Measurements from ENCODE around the gene ZNF134. TPM values are rescaled to one million over a fixed set of nuclear protein-coding genes. Genes with fewer than 3 reads are reported as not detected.

Gene ZNF134
- total RNA-seq (2014; rRNA removed; shearing (Covaris generic)) = 16.8 and 26.1 TPM in 2 replicates

DNA sequence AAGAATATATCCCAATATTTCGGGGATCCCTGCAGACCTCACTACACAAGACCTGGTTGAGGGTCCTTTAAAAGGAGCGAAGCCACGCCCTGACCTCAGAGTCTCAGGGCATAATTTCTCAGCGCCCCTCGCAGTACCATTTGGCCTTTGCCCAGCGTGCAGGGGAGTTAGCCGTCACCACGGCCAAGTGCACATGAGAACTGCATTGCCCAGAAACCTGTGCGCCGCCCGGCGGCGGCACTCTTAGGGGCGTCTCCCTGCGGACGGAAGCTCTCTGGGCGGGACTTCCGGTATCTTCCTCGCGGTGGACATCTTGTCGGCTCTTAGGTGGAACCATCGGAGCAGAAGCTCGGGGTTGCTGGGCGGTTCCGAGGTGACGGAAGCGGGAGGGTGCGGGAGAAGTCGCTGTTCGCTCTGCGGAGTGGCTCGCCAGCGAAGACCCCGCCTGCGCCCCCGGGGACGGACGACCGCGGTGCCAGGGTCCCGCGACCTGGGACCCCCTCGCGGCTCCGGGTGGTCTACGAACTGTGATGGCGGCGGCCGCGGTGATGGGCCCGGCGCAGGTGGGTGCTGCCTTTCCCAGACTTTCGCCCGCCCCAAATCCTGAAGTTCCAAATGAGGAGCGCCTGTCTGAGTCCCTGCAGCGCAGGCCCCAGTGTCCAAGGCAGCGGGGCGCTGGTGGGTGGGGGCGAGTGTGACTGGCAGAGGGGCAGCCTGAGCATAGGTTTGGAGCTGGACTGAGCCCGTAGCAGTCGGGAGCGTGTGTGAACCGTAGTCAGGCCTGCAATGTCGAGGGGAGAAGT lies at the start of gene ZNF134:
Gene ZNF134, plus strand, starts transcription at position 302 of the 803 bp plus-strand sequence. CDS start 5,227 bp downstream, outside the sequence.
- peak; percentile 87 for DNase-seq (ENCODE audit: low spot score)

DNA sequence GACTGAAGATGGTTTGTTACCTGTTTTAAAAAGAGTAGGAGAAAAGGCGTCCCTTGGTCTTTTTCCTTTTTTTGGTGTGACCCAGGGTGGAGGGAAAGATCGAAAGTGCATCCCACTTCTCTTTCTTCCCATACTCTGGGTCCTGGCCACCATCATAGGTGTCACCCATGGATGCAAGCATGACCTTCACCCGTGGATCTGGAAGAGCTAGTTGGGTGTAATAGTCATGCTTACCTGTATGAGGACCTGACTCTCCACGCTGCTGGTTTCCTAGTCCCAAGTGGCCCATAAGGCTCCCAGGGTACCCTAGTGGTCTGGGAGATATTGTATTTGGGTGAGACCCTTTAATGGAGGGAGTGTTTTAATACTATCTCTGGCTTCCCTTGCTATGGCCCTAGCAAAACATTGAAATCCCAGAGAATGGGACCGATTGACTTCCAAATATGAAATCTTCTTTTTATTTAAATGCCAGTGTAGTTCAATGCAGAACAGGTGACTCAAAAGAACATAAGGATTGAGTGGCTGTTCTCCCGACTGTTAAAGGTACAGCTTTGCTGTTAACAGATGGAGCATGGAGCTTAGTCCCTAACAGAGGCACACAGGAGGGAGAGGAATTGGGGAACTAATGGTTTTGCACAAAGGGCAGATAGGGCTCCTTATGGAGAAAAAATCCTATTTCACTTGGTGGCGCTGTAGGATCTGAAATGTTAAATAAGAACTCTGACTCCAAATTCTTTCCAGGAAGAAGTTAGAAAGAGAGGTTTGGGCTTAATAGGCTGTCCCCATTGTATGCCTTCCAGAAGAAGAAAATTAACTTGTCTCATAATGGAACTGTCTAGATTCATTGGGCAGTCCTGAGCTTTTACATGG lies 47.4 kb upstream of the ZNF134 start:
- peak; percentile 36 for DNase-seq (ENCODE audit: low spot score)

DNA sequence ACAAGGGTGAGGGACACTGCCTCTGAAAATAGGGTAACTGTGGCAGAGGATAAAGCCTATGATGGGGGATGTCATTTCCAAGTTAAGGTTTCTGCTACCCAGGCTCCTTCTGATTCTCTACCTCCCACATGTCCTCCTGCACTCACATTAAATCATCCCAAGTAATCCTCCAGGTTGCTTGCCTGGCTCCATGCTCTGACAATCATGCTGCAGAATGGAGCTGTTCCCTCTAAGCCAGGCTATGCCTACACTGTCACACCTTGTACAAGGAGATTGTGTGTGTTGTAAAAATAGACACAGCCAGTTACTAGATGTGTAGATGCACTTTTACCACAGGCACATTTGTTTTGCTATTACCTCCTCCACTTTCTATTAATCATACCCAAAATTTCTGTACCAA lies 43.3 kb upstream of the ZNF134 start:
- DNase-seq (ENCODE audit: low spot score) = no peak

DNA sequence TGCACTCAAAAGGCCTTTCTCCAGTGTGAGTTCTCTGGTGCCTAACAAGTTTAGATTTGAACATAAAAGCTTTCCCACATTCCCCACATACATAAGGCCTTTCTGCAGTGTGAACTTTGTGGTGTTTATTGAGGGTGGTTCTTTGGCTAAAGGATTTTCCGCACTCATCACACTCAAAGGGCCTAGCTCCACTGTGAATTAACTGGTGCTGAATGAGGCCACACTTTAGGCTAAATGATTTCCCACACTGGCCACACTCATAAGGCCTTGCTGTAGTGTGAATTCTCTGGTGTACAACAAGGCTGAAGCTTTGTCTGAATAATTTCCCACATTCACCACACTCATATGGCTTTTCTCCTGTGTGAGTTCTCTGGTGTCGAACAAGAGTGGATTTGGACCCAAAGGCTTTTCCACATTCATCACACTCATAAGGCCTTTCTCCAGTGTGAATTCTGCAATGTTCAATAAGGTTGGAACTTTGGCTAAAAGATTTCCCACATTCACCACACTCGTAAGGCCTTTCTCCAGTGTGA lies 41.6 kb upstream of the ZNF134 start:
- no peak for DNase-seq (ENCODE audit: low spot score)

DNA sequence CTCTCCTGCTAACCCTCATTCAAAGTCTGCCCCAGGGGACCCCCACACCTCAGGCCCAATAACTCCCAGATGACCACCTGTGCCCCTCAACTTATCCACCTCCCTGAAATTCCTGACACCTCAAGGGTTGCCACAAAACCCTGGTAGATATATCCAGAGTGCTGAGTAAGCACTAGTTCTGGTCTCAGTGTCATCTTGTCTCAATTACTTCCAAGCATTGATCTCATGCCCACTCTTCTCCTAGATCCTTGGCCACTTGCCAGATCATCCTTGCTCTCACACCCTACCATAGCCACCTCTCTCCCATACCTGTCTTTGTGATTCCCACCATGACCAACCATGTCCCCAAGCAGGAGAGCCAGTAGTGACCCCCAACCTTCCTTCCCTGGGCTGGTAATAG lies 37.4 kb upstream of the ZNF134 start:
- DNase-seq (ENCODE audit: low spot score) = no peak

DNA sequence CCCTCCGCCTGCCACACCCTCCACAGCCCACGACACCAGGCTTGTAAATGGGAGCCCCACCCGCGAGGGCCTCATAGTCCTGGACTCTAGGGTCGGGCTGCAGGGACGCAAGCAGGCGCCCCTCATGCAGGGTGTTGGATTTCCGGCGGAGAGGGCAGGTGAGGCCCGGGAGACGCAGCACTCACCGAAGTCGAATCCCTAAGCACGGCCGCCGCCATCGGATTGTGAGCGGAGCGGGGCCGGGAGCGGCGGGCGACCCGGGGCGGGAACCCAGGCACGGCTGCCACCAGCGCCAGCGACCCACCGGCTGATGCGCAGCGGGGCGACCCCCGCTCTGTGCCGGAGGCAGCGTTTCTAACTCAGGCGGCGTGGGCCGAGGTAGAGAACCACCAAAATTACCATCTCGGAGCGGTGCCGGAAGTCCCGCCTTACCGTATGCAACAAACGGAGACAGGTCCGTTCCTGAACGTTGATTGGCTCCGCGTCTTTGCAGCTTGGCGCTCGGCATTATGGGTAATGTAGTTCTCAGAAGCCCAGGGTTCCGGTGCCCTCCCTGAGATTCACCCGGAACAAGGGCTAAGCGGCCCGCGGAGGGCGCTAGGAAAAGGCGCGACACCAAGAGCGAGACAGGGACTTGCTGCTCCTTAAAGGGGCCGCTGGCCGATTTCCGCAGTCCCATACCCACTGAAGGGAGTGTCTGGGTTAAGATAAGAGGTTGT lies 35.4 kb upstream of the ZNF134 start, which contains the start of gene ZNF416:
Gene ZNF416, minus strand, starts transcription at position 425 of the 719 bp plus-strand sequence. Its CDS starts 207 bp downstream, at position 218.
- peak; percentile 99 for DNase-seq (ENCODE audit: low spot score)

DNA sequence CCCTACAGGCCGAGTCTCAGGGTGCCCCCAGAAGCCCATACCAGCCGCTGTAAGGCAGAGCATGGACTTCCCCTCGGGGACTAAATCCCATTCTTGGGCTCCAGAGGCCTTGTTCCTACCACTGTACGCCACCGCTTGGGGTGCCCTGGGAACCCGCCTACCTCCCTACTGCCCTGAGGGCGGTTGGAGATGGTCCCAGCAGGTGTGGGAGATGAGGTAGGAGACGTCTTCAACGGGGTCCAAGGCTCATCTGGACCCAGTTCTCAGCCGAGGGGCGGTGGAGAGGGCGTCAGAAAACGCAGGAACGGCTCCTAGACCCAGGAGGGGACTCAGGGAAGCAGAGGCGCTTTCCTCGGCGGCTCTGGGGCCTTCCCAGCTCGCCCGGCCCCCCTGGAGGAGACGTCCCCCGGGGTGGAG lies 30.9 kb upstream of the ZNF134 start:
- no peak for DNase-seq (ENCODE audit: low spot score)

DNA sequence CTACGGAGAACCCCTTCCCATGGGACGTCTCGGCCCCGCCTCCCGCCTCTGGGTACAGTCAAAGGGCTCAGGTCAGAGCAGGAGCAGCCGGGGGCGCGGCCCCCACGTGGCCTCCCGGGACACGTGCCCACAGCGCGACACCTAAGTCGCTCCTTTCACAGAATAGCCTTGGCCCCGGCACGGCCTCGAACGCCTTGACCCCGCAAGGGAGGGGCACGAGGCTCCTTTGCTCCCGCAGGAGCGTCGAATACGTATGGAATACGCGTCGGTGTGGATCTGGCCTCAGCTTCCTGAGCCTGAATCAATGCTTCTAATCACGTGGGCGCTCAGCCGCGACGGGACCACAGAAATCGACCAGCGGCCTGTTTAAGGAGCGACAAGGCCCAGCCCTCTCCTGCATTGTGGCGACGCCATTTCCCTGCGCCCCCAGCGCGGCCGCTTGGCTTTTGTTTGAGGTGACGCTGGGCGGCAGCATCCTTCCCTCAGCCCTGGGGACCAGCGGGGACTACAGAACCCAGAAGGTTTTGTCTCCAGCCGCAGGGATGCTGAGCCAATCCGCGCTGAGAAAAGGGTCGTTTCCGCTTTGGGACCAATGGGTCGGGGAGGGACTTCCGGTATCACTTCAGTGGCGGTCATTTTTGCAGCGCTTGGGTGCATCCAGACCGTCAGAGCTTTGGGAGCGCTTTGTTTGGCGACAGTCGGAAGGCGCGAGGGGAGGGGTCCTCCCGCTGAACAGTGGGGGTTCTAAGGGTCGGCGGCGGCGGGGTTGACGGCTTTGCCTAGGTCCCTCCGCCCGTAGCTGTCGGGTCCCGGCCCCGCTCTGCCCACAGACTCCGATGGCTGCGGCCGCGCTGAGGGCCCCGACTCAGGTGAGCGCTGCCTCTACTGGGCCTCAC lies 30.3 kb upstream of the ZNF134 start, which contains the start of gene ZIK1:
Gene ZIK1, plus strand, starts transcription at position 625 of the 896 bp plus-strand sequence. Its CDS starts 212 bp downstream, at position 837.
- peak; percentile 87 for DNase-seq (ENCODE audit: low spot score)

DNA sequence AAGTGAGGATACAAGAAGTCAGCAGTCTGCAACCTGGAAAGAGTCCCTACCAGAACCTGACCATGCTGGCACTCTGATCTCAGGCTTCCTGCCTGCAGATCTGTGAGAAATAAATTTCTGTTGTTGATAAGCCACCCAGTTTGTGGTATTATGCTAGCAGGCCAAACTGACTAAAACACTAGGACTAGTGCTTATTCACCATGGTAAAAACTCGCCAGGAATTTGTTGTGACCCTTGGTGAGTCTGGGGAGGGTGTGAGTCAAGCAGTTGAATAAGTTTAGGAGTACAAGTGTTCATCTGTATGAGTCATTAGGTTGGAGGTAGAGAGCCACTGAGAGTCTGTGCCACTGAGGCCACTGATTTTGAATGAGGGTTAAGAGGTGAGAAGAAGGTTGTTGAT lies 26.5 kb upstream of the ZNF134 start:
- DNase-seq (ENCODE audit: low spot score) = no peak

DNA sequence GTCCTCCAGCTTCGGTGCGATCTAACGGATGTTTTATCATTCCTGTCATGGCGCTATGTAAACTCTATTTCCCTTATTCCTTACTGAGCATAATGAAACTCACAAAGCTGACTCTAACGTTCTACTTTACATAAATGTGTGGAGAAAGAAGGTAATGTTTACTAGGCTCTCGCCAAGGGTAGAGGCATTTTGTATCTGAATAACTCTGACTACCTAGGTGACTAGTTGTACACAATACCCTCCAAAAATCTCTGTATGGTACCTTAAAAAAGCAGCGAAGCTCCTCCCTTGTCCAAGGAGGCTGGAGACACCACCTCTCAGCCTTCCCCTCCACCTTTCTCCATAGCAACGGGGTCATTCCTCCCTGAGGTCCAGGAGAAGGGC lies 14.7 kb upstream of the ZNF134 start:
- no peak for DNase-seq (ENCODE audit: low spot score)

DNA sequence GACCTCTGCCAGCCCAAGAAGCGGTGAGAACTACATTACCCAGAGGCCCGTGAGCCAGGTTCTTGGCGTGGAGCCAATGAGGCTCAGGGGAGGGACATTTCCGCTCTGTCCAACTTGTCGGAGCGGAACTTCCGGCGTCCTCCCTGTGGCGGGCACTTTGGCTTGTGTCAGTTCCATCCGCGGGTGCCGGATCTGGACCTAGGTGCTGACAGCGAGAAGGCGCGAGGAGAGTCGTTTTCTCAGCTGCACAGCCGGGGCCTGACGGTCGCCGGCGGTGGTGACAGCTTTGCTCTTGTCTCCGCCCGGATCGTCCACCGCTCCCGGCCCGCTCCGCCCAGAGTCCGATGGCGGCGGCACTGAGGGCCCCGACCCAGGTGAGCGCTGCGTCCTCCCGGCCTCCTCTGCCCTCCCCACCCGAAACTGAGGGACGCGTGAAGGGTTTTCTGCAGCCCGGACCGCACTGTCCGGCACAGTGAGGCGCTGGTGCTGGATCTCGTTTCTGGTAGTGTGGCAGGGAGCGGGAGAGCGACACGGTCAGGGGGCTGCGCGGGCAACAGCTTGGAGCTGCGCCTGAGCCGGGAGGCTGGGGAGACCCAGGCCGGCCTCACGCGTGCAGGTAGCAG lies 14.2 kb upstream of the ZNF134 start, which contains the start of gene ZNF530:
Gene ZNF530, plus strand, starts transcription at position 125 of the 623 bp plus-strand sequence. CDS start 4,461 bp downstream, outside the sequence.
- peak; percentile 91 for DNase-seq (ENCODE audit: low spot score)

DNA sequence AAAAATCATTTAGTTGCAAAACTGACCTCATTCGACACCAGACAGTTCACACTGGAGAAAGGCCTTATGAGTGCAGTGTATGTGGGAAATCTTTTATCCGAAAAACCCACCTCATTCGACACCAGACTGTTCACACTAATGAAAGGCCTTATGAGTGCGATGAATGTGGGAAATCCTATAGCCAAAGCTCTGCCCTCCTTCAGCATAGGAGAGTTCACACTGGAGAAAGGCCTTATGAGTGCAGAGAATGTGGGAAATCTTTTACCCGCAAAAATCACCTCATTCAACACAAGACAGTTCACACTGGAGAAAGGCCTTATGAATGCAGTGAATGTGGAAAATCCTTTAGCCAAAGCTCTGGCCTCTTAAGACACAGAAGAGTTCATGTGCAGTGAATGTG lies 7.1 kb upstream of the ZNF134 start:
- DNase-seq (ENCODE audit: low spot score) = no peak

DNA sequence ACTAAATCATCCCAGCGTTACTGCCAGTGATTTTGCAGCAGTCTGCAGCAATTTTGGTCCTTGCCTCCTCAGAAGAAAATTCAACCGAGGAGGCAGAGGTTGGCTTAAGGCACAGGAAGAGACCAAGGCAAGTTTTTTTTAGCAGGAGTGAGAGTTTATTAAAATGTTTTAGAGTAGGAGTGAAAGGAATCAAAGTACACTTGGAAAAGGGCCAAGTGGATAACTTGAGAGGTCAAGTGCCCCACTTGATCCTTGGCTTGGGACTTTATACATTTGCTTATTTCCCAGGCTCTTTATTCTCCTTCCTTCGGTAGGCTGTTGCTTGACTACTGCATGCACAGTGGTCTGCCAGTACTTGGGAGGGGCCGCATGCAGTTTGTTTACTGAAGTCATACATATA lies 2.9 kb upstream of the ZNF134 start:
- DNase-seq (ENCODE audit: low spot score) = no peak

DNA sequence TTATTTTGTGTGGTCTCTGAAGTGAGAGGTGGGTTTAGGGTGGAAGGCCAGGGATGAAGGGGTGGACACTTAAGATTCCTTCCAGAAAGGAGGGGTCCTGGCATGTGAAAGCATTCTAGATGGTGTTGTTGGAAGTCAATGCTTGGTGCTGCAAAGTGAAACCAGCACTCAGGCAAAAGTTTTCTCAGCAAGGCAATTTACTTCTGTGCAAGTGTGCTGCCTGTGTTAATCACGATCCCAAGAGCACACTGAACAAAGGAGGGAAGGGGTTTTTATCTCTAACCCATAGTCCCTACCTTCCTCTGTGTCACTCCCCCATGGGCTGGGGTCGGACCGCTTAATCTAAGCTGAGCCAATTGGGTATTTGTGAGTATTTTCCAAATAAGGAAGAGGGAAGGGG lies 1.3 kb downstream of the ZNF134 start:
- DNase-seq (ENCODE audit: low spot score) = no peak

DNA sequence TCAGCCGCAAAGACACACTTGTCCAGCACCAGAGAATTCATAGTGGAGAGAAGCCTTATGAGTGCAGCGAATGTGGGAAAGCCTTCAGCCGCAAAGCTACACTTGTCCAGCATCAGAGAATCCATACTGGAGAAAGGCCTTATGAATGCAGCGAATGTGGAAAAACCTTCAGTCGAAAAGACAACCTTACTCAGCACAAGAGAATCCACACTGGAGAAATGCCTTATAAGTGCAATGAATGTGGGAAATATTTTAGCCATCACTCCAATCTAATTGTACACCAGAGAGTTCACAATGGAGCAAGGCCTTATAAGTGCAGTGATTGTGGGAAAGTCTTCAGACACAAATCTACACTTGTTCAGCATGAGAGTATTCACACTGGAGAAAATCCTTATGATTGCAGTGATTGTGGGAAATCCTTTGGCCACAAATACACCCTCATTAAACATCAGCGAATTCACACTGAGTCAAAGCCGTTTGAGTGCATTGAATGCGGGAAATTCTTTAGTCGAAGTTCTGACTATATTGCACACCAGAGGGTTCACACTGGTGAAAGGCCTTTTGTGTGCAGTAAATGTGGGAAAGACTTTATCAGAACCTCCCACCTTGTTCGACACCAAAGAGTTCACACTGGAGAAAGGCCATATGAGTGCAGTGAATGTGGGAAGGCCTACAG lies 6.8 kb downstream of the ZNF134 start:
- no peak for DNase-seq (ENCODE audit: low spot score)

DNA sequence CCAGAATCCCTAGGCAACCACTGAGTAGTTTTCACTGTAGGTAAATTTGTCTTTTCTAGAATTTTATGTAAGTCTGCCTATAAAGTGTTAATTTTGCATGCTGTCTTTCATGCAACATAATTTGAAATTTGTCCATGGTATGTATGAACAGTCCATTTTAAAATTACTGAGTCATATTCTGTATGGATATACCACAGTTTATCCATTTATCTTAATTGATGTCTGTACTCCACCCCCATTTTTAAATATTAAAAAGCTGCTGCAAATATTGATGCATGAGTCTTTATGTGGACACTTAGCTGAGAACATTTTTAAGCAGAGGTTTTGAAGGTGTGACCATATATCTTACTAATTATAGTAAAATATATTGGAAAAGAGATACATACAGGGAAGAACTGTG lies 9.0 kb downstream of the ZNF134 start:
- DNase-seq (ENCODE audit: low spot score) = no peak

DNA sequence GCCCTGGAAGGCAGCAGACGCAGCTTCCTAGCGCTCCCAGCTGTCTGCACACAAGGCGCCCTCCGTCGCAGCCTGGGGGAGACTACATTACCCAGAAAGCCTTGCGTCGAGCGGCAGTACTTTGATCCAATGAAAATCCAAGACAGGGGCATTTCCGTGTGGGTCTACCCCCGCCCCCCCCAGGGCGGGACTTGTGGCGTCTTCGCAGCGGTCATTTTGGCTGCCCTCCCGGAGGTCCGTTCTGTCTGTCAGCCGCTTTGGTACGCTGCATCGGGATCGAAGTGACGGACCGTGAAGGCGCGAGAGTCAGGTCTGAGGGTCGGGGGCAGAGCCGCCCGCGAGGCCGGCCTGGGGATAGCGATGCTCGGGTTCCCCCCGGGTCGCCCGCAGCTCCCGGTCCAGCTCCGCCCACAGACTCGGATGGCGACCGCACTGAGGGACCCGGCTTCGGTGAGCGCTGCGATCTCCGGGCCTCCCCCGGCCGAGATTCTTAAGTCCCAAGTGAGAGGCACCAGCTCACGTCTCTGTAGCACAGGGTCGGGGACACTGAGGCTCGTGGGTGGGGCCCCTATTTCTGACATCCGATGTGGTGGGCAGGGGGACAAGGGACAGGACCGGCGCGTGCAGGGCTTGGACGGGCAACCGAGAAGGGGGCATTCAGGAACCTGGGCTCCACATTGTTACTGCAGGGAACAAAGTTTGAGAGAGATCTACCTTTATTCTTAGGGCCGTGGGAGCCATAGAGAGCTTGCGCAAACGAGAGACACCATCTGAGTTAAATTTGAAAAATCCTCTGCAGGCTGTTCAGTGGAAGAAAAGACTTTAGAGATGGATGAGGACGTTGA lies 19.2 kb downstream of the ZNF134 start, which contains the start of gene ZNF211:
Gene ZNF211, plus strand, starts transcription at position 182 of the 845 bp plus-strand sequence. Its CDS starts 179 bp downstream, at position 361.
- peak; percentile 93 for DNase-seq (ENCODE audit: low spot score)

DNA sequence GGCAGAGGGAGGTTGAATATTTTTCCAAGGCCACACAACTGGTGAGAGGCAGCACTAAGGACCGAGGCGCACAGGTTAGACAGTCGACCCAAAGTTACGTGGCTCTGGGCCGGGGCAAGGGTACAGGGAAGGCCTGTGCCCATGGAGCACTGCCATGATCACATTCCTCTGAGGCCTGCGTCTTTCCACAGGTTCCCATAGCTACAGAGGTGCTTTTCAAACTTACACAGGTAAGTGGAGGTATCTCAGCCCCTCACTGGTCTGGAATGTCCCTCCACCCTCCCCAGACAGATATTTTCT lies 19.7 kb downstream of the ZNF134 start:
- DNase-seq (ENCODE audit: low spot score) = no peak
